Measurements from ENCODE around the gene FLYWCH1.

GRCh38 chr16:2930236-2930635 lies 18.5 kb downstream of the FLYWCH1 start:
- TF ChIP-seq RCOR1 (conservative IDR thresholded peaks at IDR 0.05; ENCODE audit: low read depth, low read length) (no peak), JUND (IDR thresholded peaks at IDR 0.05; ENCODE audit: low read depth, low read length) (no peak), SREBF2 (IDR thresholded peaks at IDR 0.05; ENCODE audit: low read length) (no peak), EP300 (IDR thresholded peaks at IDR 0.05; ENCODE audit: borderline replicate concordance in 1 of 2, control insufficient read depth in 1 of 2, low read depth in 2 of 2, low read length in 2 of 2) (no peak), BMI1 (IDR thresholded peaks at IDR 0.05; ENCODE audit: borderline replicate concordance) (no peak)
- TF ChIP-seq, protein P1, sequence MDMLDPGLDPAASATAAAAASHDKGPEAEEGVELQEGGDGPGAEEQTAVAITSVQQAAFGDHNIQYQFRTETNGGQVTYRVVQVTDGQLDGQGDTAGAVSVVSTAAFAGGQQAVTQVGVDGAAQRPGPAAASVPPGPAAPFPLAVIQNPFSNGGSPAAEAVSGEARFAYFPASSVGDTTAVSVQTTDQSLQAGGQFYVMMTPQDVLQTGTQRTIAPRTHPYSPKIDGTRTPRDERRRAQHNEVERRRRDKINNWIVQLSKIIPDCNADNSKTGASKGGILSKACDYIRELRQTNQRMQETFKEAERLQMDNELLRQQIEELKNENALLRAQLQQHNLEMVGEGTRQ (IDR thresholded peaks at IDR 0.05; ENCODE audit: borderline replicate concordance, low read depth, low read length): no peak
